Epithelial cell of esophagus (primary cell): ENCODE results near the gene ALK.

Source experiments
- DNase-seq: peaks from one replicate; pipeline ENCODE4 v3.0.0; 2010; ENCODE audit warnings: low read depth
- H3K4me3 ChIP-seq: 2 replicates; pipeline ENCODE4 v1.5.1; 2011; ENCODE audit warnings: mild to moderate bottlenecking, low read length, control low read depth
- CTCF ChIP-seq: IDR thresholded peaks from 2 replicates; pipeline ENCODE4 v1.5.1; 2011; ENCODE audit warnings: low read depth, mild to moderate bottlenecking, low read length, control low read depth, inconsistent platforms; ENCODE audit not compliant: insufficient read depth; ENCODE audit errors: missing control alignments

Gene ALK

GRCh38 chr2:29323301-29323700 lies 598.1 kb downstream of the ALK start:
- DNase-seq: no peak
- no peak overlapping the region for H3K4me3 ChIP-seq
- TF ChIP-seq CTCF: no peak

GRCh38 chr2:29322011-29322410 lies 599.4 kb downstream of the ALK start:
- peak; percentile 42 for DNase-seq
- TF ChIP-seq CTCF: no peak
- no peak overlapping the region for H3K4me3 ChIP-seq

GRCh38 chr2:29317801-29318485 lies 603.4 kb downstream of the ALK start:
- no peak overlapping the region for H3K4me3 ChIP-seq
- DNase-seq: peak; percentile 27
- TF ChIP-seq CTCF: no peak

GRCh38 chr2:29317077-29317517 lies 604.3 kb downstream of the ALK start:
- peak; percentile 5 for TF ChIP-seq CTCF
- no peak overlapping the region for H3K4me3 ChIP-seq
- DNase-seq: peak; percentile 57

- DNase-seq: peak; percentile 65
- peak; percentile 43 for TF ChIP-seq CTCF
- H3K4me3 ChIP-seq: no peak overlapping the region
These were observed 606.4 kb downstream of the ALK start for GRCh38 chr2:29314816-29315571.

GRCh38 chr2:29311458-29311857 lies 609.9 kb downstream of the ALK start:
- no peak overlapping the region for H3K4me3 ChIP-seq
- DNase-seq: no peak
- no peak for TF ChIP-seq CTCF
